Mammary epithelial cell (primary cell): ENCODE results near the gene LRP5.

Experiments used
- EZH2 ChIP-seq: IDR thresholded peaks from 2 replicates; pipeline ENCODE4 v1.6.1; 2012; ENCODE audit warnings: low read length, inconsistent platforms, borderline replicate concordance
- TF ChIP-seq, protein P1 (sequence below), 2 donors: IDR thresholded peaks in 1 of 2; conservative IDR thresholded peaks in 1 of 2; 2 replicates each; pipeline ENCODE4 v1.5.1; 2011 to 2012; ENCODE audit warnings: inconsistent platforms in 2 of 2, low read length in 2 of 2, mild to moderate bottlenecking in 2 of 2, control low read depth in 1 of 2, low read depth in 1 of 2; ENCODE audit not compliant: insufficient read depth in 1 of 2; ENCODE audit errors: extremely low read depth in 1 of 2

GRCh38 chr11:68345776-68346461 is 33.5 kb downstream of the LRP5 start:
- TF ChIP-seq, protein P1, sequence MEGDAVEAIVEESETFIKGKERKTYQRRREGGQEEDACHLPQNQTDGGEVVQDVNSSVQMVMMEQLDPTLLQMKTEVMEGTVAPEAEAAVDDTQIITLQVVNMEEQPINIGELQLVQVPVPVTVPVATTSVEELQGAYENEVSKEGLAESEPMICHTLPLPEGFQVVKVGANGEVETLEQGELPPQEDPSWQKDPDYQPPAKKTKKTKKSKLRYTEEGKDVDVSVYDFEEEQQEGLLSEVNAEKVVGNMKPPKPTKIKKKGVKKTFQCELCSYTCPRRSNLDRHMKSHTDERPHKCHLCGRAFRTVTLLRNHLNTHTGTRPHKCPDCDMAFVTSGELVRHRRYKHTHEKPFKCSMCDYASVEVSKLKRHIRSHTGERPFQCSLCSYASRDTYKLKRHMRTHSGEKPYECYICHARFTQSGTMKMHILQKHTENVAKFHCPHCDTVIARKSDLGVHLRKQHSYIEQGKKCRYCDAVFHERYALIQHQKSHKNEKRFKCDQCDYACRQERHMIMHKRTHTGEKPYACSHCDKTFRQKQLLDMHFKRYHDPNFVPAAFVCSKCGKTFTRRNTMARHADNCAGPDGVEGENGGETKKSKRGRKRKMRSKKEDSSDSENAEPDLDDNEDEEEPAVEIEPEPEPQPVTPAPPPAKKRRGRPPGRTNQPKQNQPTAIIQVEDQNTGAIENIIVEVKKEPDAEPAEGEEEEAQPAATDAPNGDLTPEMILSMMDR (conservative IDR thresholded peaks at IDR 0.05 in 1 of 2, IDR thresholded peaks at IDR 0.05 in 1 of 2; ENCODE audit: extremely low read depth in 1 of 2, insufficient read depth in 1 of 2, low read depth in 1 of 2, low read length in 2 of 2), result no peak
- TF ChIP-seq EZH2, result no peak
